ENCODE data around the gene NOPCHAP1. TPM values are rescaled to one million over a fixed set of nuclear protein-coding genes. Genes with fewer than 3 reads are reported as not detected.

Gene NOPCHAP1
- polyA plus RNA-seq, 1 donor (not counting 4 experiments of a cell fraction or from before 2014, with no cell fraction given), result 16.7 TPM

GRCh38 chr12:105018776-105019175 lies 32.7 kb downstream of the NOPCHAP1 start:
- FAIRE-seq (no peak), DNase-seq (ENCODE audit: low read depth, low spot score) (no peak)
- H3K9me3 ChIP-seq (ENCODE audit: control insufficient read depth, low read depth, low read length), result no peaks in the 10 kb centered on the region
- TF ChIP-seq CTCF (optimal IDR thresholded peaks at IDR 0.05 in 1 of 3, IDR thresholded peaks at IDR 0.05 in 1 of 3, conservative IDR thresholded peaks at IDR 0.05 in 1 of 3; ENCODE audit: extremely low read depth in 1 of 3, insufficient read depth in 2 of 3, low read length in 3 of 3) (no peak), EZH2 (IDR thresholded peaks at IDR 0.05; ENCODE audit: low read length) (no peak)
- H3K9ac ChIP-seq (ENCODE audit: control insufficient read depth, extremely low read depth, insufficient read depth, low read length), result no peak overlapping the region
- peaks cover under 1 to 8% of the 10 kb centered on the region in 2 experiments for H3K36me3 ChIP-seq (ENCODE audit: control insufficient read depth in 2 of 2, extremely low read depth in 1 of 2, insufficient read depth in 2 of 2, low read length in 2 of 2)
- dilution Hi-C loops (cut with MboI; ENCODE audit: extremely low pct_ligation_motif_present, low sequenced_read_pairs), result no loop called here
- no peak overlapping the region for H3K27ac ChIP-seq (ENCODE audit: control insufficient read depth, insufficient read depth, low read length)
- H3K4me3 ChIP-seq (ENCODE audit: control insufficient read depth in 2 of 3, extremely low read depth in 1 of 3, insufficient read depth in 2 of 3, low read depth in 1 of 3, low read length in 3 of 3), result no peak overlapping the region
- H3K27me3 ChIP-seq (ENCODE audit: control insufficient read depth, extremely low read depth, insufficient read depth, low read length), result no peaks in the 10 kb centered on the region
- no peaks in the 10 kb centered on the region for H4K20me1 ChIP-seq (ENCODE audit: control insufficient read depth, extremely low read depth, insufficient read depth, low read length)
- no peaks in the 10 kb centered on the region for H3K4me1 ChIP-seq (ENCODE audit: control insufficient read depth, extremely low read depth, insufficient read depth, low read length)
- no peaks in the 10 kb centered on the region for H3K79me2 ChIP-seq (ENCODE audit: control insufficient read depth, insufficient read depth, low read length)
- H2AFZ ChIP-seq (ENCODE audit: control insufficient read depth, low read length), result no peak overlapping the region
- no peak overlapping the region for H3K4me2 ChIP-seq (ENCODE audit: control insufficient read depth, extremely low read depth, insufficient read depth, low read depth, low read length)
- H3K9me1 ChIP-seq (ENCODE audit: control insufficient read depth, extremely low read depth, insufficient read depth, low read length), result no peaks in the 10 kb centered on the region

- Histone ChIP-seq H3K4me2 (ENCODE audit: control insufficient read depth, extremely low read depth, insufficient read depth, low read depth, low read length) (no peak overlapping the region), H3K27me3 (ENCODE audit: control insufficient read depth, extremely low read depth, insufficient read depth, low read length) (no peaks in the 10 kb centered on the region), H4K20me1 (ENCODE audit: control insufficient read depth, extremely low read depth, insufficient read depth, low read length) (no peaks in the 10 kb centered on the region), H3K4me1 (ENCODE audit: control insufficient read depth, extremely low read depth, insufficient read depth, low read length) (no peaks in the 10 kb centered on the region), H3K9me1 (ENCODE audit: control insufficient read depth, extremely low read depth, insufficient read depth, low read length) (no peaks in the 10 kb centered on the region), H3K79me2 (ENCODE audit: control insufficient read depth, insufficient read depth, low read length) (no peaks in the 10 kb centered on the region), H2AFZ (ENCODE audit: control insufficient read depth, low read length) (no peak overlapping the region), H3K4me3 (ENCODE audit: control insufficient read depth in 2 of 3, extremely low read depth in 1 of 3, insufficient read depth in 2 of 3, low read depth in 1 of 3, low read length in 3 of 3) (no peak overlapping the region), H3K27ac (ENCODE audit: control insufficient read depth, insufficient read depth, low read length) (no peak overlapping the region), H3K9me3 (ENCODE audit: control insufficient read depth, low read depth, low read length) (no peaks in the 10 kb centered on the region), H3K9ac (ENCODE audit: control insufficient read depth, extremely low read depth, insufficient read depth, low read length) (no peak overlapping the region), H3K36me3 (ENCODE audit: control insufficient read depth in 2 of 2, extremely low read depth in 1 of 2, insufficient read depth in 2 of 2, low read length in 2 of 2) (peaks cover 0 to 15% of the 10 kb centered on the region in 2 experiments)
- dilution Hi-C loops (cut with MboI; ENCODE audit: extremely low pct_ligation_motif_present, low sequenced_read_pairs), result no loop called here
- no peak for DNase-seq (ENCODE audit: low read depth, low spot score)
- FAIRE-seq, result no peak
- TF ChIP-seq CTCF (optimal IDR thresholded peaks at IDR 0.05 in 1 of 3, IDR thresholded peaks at IDR 0.05 in 1 of 3, conservative IDR thresholded peaks at IDR 0.05 in 1 of 3; ENCODE audit: extremely low read depth in 1 of 3, insufficient read depth in 2 of 3, low read length in 3 of 3) (no peak), EZH2 (IDR thresholded peaks at IDR 0.05; ENCODE audit: low read length) (no peak)
Measured at GRCh38 chr12:105020241-105020962, 34.3 kb downstream of the NOPCHAP1 start.

Data from keratinocyte (primary cell).